GM18907 (cell line): ENCODE measurements around the gene LITAF.
"Not testable (repeated sequence)": the region's sequence is repeated elsewhere in the genome, so short reads cannot be mapped to it uniquely, and the experiment has no call there.

ENCODE experiments used
- ATAC-seq: cut with Tn5 transposase; IDR thresholded peaks from one replicate; pipeline ENCODE4 v1.9.1; 2021; ENCODE audit warnings: mild to moderate bottlenecking, moderate library complexity; ENCODE audit not compliant: unreplicated experiment

LITAF gene

DNA sequence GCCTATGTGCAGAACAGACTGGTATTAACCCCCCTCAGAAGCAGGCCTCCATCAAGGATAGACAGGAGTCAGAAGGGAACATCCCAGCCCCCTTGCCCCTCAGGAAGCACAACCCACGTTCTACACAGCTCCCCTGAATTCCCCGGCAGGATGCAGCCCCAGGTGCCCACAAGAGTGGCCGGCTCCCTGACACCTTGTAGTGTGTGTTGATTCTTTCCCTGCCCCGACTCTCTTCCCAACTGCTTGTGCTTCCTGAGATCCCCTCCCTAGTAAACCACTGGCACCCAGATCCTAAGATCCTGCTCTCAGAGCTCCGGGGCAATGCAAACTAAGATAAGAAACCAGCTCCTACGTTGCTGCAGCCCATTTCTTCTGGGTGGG lies 34.8 kb upstream of the LITAF start:
- ATAC-seq, result no peak

DNA sequence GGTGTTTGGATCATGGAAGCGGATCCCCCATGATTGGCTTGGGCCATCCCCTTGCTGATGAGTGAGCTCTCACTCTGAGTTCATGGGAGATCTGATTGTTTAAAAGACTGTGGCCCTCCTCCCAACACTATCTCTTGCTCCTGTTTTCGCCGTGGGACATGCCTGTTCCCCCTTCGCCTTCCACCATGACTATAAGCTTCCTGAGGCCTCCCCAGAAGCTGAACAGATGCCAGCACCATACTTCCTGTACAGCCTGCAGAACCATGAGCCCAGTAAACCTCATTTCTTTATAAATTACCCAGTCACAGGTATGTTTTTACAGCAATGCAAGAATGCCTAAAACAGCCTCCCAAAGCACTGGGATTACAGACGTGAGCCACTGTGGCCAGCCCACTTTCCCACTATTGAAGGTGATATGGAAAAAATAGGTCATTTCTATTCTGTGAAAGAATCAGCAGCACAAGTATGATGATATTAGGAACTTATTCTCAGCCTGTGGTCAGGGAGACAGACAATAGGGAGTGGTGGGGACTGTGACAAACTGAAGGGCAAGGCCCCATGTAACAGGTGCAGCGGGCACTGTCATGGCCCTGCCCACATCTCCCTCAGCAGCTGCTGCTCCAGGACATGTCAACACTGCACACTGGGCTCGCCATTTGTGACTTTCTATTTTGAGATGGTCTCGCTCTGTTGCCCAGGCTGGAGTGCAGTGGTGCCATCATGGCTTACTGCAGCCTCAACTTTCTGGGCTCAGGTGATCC lies 33.7 kb upstream of the LITAF start:
- ATAC-seq, result no peak

DNA sequence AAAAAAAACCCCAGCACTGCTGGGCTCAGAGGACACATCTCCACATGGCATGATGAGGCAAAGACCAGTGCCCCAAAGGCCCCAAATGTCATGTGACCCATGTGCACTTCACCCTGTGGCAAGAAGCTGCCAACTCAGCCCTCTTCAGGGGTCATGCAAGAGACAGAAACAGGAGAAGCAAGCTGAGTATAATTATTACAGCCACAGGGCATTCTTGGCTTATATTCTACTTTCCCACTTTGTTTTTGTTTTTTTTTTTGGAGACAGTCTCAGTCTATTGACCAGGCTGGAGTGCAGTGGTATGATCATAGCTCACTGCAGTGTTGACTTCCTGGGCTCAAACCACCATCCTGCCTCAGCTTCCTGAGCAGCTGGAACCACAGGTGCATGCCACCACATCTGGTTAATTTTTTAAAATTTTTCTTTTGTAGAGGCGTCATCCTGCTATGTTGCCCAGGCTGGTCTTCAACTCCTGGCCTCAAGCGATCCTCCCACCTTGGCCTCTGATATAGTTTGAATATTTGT lies 32.7 kb upstream of the LITAF start:
- peak; percentile 65 for ATAC-seq

DNA sequence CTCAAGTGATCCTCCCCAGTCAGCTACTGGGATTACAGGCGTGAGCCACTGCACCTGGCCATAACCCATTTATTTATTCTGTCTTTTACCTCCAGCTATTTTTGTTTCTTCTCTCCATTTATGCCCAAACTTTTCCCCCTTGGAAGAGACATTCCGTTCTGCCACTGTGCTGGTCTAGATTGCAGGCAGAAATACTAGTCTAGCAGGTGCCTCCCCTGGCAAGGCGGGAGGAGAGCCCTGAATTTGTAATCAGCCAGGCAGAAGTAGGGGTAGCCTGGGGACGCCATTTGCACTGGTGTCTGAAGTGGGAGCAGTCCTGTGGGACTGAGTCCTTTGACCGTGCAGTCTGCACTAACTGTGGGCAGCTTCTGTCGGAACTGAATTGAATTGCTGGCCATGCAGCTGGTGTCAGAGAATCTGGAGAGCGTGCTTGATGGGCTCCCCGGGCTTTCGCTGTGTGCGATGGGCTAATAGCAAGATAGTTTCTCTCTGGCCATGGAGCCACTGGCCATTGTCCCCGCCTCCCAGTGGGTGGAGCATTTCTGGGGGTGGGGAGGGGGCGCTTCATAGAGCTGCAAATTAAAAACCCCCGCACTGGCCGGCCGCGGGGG lies 31.5 kb upstream of the LITAF start:
- no peak for ATAC-seq

DNA sequence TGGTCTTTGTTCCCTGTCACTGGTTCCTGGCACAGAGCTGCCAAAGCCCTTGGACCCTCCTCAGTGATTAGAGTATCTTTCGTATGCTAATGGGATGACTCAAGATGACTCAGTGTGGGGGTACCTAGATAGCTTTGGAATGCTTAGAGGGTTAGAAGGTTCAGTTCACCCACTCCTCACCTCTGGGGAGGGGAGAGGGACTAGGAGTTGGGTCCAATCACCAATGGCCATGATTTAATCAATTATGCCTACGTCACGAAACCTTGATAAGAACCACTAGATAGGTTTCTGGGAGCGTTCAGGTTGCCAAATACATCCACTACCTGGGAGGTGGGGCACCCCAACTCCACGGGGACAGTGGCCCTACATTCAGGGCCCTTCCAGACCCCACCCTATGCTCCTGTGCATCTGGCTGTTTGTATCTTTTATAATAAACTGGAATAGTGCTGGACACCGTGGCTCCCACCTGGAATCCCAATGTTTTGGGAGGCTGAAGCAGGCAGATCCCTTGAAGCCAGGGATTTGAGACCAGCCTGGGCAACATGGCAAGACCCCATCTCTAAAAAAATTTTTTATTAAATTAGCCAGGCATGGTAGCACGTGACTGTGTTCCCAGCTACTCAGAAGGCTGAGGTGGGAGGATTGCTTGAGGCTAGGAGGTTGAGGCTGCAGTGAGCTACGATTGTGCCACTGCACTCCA lies 29.2 kb upstream of the LITAF start:
- ATAC-seq, result no peak

- ATAC-seq, result no peak
These were observed 28.0 kb upstream of the LITAF start for GRCh38 chr16:11614587-11615175.

DNA sequence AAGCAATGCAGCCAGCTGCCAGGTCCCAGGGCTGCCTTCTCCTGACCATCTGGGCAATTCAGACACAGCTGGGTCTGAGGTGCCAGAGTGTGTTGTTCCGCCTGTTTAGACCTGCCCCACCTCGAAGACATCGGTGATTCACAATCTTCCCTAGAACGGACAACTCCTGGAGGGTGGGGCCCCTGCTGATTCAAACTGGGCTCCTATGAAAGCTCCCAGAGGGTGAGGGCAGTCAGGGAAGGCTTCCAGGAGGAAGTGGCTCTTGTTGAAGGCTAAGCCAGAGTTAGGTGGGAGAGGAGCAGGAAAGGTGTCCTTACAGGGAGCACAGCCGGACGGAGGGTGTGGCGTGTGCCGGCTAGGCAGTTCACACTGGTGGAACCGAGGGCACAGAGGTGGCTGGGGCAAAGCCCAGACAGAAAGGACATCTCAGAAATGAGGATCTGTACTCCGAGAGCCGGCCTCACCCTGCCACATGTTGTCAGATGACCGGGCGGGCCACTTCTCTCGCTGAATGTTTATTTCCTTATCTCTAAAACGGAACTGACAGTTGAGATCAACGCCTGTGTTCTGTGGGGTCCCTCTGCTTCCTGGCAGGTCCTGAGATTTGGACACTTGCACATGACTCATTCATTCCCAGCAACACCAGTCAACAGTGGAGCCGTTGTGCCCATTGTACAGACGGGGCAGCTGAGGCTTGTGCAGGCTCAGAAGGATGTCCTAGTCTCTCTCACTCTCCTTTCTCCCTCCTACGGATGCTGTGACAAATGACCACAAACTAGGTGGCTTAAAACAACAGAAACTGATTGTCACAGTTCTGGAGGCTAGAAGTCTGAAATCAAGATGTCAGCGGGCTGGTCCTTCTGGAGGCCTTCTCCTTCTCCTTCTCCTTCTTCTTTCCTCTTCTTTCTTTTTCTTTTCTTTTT lies 26.9 kb upstream of the LITAF start:
- peak; percentile 48 for ATAC-seq

- no peak for ATAC-seq
These were observed 25.9 kb upstream of the LITAF start for GRCh38 chr16:11612665-11613025.

DNA sequence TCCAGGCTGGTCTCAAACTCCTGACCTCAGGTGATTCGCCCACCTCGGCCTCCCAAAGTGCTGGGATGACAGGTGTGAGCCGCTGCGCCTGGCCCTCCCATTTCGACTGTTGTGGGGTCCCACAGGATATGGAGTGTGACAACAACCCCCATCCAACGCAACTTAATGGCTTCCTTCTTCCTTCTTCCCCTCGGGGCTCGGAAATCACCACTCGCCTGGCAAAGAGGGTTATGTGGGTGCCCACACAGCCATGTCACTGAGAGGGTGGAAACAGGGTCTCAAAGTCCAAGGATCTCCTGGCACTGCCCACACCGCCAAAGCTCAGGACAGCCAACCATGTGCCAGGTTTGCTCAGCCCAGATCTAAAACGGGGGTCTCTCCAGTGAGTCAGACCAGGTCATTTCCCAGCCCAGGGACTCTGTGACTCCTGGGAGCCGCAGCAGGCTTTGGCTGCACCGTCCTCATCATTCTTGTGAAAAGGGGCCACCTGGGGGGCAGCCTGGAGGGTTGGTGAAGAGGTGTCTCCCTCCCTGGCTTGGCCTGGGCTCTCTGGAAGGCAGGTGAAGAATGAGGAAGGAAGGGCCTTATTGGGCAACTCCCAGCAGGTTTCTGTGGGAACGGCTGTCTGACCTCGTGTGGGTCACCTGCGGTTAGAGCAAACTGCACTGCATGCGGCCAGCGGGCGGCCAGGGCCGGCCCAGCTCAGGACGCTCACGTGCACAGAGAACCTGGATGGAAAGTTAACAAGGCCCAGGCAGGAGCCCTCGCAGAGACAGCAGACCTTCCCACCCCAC lies 25.3 kb upstream of the LITAF start:
- ATAC-seq, result no peak

DNA sequence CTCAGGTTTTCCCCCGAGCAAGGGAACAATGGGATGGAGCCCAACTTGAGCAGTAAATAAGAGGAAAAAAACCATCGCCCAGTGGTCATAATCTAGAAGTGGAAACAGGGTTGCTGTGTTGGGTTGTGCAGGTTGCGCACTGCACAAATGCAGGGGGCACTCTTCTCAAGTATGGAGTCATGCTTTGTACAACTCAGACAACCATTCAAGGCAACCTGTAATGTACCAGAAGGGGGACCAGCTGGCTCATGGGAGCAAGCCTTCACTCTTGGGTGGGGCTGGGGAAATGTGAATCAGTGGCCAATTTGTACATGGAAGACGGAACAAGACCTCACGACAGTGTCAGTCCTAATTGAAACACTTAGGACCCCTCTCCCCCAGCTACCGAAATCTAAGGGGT lies 23.9 kb upstream of the LITAF start:
- ATAC-seq, result no peak

DNA sequence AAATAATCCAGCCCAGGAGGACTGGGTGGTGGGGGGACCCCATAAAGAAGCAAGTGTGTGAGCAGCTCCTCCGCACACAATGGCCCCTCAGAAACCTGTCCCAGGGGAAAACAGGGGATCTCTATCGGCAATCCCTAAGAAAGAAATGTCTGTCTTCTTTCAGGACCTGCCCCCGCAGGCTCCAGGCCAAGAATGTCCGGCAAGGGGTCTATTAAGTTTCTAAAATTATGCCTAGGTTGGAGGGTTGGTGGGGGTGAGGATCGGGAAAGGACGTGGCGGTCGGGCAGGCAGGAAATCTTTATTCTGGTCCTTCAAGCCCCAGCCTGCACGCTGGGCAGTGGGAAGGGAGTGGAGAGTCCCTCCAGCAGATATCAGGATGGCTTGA lies 23.4 kb upstream of the LITAF start:
- no peak for ATAC-seq

GRCh38 chr16:11609474-11610120 lies 22.9 kb upstream of the LITAF start:
- ATAC-seq, result no peak

DNA sequence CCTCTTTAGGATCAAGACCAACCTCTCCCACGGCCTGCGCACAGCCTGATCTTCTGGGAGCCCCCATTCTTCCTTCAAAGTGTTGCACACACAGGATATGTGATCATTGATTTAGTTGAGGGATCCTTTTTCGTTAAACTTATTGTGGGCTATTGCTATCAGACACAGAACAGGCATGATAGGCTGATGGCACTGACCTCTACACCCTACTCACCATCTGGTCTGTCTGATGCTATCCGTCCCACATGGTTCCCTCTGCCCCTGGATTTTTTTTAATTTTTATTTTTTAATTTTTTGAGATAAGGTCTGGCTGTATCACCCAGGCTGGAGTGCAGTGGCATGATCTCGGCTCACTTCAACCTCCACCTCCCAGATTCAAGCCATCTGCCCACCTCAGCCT lies 19.2 kb upstream of the LITAF start:
- no peak for ATAC-seq

DNA sequence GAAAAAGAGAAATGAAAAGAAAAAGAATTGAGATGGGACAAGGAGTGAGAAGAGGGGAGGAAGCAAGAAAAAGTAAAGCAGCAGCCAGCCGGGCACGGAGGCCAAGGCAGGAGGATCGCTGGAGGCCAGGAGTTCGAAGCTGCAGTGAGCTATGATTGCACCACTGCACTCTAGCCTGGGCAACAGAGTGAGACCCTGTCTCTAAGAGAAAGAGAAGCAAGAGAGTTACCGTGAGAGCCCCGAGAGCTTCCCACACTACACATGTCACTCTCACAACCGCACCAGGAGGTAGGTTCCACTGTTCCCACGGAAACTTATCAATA lies 18.8 kb upstream of the LITAF start:
- no peak for ATAC-seq

DNA sequence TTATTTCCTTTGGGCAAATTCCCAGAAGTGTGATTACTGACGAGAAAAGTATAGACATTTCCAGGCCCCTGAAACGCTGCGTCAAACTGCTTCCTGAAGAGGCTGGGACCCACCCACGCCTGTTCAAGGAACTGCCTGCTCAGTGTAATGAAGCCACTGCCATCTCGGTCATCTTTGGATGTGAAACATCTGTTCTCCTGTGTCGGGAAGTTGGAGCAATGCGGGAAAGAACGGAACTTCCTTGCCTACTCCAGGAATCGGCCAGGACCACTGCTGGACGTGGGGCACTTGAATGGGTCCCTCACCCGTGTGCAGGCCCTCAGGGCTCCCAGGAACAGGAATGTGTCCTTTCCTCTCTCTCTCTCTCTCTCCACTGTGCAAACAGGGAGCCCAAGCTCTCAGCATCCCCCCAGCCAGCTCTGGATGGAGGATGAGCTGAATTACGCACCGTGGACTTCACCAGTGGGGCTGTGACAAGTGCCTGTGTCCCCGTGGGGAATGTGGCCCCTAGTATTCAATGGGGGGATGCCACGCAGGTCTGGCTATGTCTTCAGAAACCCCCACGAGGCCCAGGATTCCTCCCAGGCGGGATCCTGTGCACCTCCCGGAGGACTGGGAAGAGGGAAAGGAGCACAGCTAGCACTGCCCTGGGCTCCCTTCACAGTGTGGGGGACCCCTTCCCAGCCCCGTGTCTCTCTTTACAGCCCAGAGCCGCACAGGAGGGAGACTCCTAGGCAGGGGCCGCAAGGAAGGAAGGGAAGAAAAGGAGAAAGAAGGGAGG lies 18.3 kb upstream of the LITAF start:
- no peak for ATAC-seq

- ATAC-seq, result not testable (repeated sequence)
These were observed 17.6 kb upstream of the LITAF start for GRCh38 chr16:11604296-11604695.

GRCh38 chr16:11603331-11603750 lies 16.6 kb upstream of the LITAF start:
- ATAC-seq, result no peak

GRCh38 chr16:11602321-11602720 lies 15.6 kb upstream of the LITAF start:
- no peak for ATAC-seq

DNA sequence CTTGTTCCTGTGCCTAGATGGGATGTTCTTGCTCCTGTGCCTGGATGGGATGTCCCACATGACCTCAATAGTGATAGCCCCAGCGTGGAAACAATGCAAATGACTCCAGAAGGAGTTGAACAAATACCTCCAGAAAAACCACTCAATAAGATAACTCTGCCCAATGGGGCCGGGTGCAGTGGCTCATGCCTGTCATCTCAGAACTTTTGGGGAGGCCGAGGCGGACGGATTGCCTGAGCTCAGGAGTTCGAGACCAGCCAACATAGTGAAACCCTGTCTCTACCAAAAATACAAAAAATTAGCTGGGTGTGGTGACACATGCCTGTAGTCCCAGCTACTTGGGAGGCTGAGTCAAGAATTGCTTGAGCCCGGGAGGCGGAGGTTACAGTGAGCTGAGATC lies 15.2 kb upstream of the LITAF start:
- no peak for ATAC-seq
